Fibroblast of peridontal ligament (primary cell): Measurements from ENCODE around the gene LIPA.
A peak's percentile ranks its signal among the peaks of the same experiment; 100 is the strongest.
"Not testable (repeated sequence)": the region's sequence is repeated elsewhere in the genome, so short reads cannot be mapped to it uniquely, and the experiment has no call there.

Source experiments
- DNase-seq: peaks from one replicate; pipeline ENCODE4 v3.0.0-alpha.2; 2010; ENCODE audit errors: extremely low read depth

LIPA gene

DNA sequence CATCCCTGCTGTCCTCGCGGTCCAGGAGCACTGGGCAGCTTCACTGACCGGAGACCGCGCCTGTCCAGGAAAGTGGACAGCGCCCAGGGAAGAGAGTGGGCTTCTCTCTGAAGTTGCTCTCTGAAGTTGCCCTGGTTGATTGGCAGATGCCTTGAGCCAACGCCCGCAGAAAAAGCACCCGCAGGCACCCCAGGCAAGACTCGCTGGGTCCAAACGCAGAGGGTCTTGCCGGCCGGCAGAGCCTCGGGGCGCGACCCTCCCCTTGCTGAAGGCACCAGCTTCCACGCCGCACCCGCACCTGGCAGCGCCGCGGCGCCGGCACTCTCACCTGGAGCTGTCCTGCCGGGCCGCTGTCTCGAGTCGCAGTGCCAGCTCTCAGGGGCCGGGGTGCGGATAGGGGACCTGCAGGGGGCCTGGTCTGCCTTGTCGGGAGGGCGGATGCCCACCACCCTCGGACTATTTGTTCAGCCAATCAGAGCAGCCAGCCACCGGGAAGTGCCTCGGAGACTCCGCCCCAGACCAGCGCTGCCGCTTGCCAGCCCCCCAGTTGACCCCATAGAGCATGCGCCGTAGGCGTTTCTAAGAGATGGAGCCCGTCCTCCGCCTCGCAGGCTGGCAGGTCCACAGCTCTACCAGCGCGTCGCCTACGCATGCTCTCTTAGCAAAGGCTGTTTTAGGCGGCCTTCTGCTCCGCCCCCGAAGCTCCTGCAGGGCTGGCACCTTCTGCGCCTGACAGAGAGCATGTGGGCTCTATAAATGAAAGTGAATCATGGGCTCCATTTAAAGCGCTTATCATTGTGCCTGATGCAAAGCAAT, at the start of gene LIPA:
LIPA (minus strand) TSS at position 367 of the 816 bp plus-strand sequence. CDS start 4,127 bp downstream, outside the sequence.
- peak; percentile 98 for DNase-seq

DNA sequence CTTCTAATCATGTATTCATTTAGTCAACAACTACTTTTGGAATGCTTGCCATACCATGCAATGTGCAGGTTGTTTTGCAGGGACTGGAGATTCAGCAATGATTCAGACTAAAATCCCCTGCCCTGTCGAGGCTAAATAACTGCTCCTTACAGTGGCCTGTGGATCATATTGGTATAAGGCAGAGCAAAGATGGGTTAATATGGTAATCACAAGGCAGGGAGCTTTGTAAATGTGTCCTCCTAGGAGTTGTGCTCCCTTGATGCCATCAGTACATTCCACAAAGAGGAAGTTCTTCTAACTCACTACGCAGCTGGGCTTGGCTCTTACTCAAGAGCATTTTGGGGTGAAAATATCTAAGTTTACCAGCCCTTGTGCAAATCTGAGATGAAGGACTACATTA, 49.7 kb upstream of the LIPA start:
- peak; percentile 64 for DNase-seq

DNA sequence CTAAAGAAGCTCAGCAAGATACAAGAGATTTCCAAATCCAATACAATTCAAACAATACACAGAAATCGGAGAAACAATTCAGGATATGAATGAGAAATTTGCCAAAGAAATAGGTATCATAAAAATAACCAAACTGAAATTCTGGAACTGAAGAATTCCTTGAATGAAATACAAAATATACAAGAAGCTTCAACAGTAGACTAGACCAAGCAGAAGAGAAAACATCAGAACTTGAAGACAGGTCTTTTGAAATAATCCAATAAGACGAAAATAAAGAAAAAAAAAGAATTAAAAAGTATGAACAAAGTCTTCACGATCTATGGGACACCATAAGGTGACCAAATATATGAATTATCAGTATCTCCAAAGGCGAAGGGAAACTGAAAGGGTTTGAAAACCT, 47.5 kb upstream of the LIPA start:
- DNase-seq: no peak

DNA sequence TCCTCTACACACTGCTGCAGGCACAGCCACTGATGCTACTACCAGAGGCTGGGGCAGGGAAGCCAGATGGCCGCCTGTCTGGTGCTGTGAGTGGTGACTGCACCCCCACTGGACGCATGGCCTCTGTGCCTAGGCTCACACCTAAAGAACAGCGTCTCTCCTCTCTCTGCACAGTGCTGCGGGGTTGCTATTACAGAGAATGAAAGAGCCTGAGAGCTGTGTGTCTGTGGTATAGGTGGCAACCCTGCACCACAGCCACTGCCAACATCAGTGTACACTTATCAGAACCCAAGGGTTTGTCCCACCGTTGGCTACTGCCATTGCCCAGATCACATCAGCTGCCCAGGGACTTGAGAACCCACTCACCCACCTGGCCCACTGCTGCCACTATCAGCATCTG, 46.2 kb upstream of the LIPA start:
- DNase-seq: no peak

DNA sequence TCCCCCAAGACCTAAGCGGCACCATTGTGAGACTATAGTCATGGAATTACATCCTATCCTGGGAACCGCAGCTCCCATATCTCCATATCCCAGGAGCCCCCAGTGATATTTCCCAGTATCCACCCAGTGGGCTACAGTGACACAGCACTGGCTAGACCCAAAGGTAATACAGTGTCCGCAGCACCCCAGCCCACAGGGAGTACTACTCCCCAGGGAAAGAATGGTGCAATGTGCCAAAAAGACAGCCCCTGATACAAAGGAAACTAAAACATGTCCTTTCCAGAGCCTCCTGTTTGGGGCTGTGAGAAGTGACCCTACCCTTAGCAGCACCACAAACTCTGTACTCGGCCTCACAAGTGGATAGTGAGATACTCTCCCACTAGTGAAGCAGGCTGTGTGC, 45.8 kb upstream of the LIPA start:
- DNase-seq: no peak

DNA sequence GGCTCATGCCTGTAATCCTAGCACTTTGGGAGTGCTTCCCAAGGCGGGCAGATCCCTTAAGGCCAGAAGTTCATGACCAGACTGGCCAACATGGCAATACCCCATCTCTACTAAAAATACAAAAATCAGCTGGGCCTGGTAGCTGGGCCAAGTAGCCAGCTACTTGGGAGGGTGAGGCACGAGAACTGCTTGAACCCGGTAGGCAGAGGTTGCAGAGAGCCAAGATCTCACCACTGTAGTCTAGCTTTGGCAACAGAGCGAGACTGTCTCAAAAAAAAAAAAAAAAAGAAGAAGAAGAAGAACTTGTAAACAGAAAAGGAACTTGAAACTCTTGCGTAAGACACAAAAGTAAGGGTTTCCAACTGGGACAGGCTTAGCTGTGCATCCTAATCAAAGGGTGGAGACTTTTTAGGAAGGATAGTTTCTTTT, 44.7 kb upstream of the LIPA start:
- DNase-seq: peak; percentile 88

DNA sequence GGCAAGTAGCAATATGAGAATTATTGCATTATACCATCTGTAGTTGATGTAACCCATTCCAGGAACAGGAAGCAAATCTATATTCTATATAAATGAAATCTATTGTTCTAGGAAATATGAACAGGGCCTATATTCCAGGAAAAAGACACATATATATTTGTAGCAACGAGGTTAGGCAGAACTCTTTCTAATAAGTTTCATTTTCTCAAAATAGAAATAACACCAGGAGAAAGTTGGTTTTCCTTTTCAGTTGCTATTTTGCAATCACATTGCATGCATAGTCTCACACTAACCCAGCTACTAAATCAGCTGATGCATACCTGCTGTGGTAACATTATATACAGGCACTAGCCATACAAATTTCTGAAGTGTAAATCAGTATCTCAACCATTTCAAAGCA, 44.0 kb upstream of the LIPA start:
- peak; percentile 80 for DNase-seq

DNA sequence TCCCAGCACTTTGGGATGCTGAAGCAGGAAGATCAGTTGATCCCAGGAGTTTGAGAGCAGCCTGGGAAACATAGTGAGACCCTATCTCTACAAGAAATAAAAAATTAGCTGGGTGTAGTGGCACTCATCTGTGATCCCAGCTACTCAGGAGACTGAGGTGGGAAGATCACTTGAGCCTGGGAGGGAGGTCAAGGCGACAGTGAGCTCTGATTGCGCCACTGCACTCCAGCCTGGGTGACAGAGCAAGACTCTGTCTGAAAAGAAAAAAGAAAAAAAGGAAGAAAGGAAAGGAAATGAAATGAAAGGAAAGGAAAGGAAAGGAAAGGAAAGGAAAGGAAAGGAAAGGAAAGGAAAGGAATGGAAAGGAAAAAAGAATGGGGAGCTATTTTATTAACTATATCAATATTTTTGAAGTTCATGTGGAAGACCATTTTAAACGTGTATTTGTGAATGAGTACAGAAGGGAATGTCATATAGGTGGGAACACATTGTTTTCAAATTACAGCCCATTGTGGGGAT, 43.2 kb upstream of the LIPA start:
- DNase-seq: no peak

DNA sequence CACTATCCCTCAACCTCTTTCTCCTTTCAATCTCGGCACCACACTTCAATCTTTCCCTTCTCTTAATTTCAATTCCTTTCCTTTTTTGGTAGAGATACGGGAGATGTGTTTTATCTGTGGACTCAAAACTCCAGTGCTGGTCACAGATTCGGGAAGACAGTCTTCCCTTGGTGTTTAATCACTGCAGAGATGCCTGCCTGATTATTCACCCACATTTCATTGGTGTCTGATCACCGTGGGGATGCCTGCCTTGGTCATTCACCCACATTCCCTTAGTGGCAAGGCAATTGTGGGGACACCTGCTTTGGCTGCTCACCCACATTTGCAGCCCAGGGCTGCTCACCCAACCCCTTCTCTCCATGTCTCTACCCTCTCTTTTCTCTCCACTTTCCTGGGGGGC, 33.7 kb upstream of the LIPA start:
- DNase-seq: peak; percentile 27

DNA sequence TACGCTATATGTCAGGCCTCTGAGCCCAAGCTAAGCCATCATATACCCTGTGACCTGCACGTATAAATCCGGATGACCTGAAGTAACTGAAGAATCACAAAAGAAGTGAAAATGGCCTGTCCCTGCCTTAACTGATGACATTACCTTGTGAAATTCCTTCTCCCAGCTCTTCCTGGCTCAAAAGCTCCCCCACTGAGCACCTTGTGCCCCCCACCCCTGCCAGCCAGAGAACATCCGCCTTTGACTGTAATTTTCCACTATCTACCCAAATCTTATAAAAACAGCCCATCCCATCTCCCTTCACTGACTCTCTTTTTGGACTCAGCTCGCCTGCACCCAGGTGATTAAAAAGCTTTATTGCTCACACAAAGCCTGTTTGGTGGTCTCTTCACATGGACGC, 33.1 kb upstream of the LIPA start:
- DNase-seq: not testable (repeated sequence)

DNA sequence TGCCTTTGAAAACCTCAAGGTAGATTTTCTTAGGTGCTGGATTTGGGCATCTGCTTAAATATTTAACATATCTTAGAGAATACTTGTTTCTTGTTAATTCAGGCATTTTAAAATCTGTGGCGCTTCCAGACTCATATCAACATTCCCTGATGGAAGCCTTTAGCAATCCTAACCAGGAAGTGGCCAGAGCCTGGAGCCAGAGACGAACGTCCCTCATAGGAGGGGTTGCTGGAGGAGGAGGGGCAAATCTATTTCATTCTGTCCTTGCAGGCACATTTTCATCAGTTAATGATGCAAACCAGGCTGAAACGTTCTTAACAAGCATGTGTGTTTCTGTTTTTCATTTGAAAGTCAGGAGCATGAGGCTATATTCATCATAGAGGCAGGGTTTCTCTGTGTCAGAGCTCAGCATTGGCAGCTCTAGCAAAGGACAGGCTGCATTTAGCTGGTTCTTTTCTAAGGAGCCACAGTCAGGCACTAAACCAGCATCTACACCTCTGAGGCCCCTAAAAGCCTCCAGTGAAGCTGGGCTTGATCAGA, 32.4 kb upstream of the LIPA start:
- peak; percentile 97 for DNase-seq

DNA sequence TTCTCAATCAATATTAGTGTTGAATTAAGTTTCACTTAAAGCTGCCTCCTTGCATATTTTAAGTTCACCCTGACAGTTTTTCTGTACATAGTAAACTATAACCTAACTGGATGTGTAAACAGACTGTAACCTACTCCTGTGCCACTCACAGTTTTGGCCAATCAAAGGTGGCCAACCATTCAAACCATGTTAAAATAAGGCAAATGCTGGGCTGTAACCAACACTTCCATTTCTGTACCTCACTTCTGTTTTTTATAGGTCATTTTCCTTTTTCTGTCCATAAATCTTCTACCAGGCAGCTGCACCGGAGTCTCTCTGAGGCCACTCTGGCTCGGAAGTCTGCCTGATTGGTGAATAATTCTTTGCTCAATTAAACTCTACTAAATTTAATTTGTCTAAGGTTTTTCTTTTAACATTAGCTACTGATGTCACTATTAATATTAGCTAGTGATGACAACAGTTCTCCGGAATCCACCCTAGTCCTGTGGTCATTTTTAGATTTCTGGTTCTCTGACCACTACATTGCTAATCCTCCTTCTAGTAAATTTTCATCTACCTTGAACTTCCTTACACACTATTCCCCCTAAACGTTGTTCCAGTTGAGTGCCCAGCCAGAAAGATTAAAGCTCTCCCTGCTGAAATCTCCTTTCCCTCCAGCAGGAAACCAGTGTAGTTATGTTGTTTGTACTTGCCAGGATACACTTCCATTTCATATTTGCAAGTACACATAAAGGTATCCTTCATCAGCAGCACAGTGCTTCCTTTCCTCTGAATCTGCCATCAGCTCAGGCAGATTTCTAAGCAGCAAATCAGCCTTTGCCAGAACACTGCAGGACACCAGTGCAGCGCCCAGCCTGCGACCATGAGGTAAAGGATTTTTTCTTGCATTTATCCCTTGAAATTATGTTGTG, 31.7 kb upstream of the LIPA start:
- DNase-seq: peak; percentile 22

DNA sequence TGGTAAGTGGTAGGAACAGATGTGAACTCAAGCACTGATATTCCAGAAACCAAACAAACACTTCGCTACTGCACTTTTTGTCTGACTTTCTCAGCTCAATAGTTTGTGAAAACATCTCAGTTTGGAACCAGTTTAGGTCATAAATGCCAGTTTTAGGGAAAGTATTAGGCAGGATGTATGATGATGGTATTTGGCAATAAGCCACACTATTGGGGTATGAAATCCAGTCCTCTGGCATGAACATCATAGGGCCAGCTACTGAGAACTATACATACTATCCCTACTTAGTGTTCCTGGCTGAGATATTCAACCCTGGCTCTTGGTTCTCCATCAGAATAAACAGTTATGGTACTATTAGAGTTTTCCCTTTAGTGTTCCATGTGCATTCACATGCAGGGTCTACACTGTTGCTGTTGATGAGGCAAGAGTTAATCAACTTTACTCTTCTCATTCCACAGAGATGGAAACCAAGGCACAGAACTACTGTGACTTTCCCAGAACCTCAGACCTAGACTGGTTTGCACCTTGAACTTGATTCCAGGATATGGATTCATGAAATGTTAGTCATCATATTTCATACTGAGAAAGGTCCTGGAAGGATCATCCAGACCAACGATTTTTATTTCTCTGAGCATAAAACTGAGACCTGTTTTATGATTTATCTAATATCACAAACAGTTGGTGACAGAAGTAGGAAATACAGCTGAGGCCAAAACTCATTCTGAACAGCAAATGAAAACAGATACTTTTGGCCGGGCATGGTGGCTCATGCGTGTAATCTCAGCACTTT, 30.2 kb upstream of the LIPA start:
- DNase-seq: peak; percentile 42

DNA sequence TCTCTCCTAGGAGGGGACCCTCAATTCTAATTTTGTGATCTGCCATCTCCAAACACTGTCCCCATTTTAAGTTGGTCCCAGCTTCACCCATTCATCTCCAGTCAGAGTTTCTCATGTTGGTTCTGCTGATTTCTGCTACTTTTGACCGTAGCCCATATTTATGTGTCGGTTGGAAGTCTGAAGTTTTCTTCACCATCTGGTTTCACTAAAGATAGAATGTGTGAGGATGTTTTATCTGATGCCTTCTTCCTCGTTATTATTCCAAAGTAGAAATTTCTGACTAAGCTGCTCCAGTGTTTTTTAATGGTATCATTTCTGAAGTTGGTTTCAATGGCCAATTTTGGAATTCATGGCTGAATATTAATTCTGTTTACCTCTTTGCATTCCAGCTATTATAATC, 28.9 kb upstream of the LIPA start:
- DNase-seq: no peak

DNA sequence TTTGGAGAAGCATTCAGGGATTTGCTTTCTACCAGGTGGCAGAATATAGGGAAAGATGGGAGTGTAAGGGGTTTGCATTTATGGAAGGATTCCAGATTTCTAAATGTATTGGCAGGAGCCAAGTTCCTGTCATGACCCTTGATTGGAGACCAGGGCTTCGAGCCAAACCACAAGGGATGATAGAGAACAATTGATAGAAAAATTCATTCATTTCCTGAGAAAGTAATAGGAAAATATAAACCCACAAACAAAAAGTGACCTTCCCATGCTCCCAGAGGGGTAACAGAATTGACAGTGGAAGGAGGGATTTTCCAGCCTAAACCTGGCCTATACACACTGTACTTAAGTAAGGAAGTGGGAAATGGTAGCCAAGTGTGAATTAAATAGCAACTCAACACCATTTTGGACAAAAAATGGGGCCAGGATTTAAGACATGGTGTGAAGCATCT, 27.9 kb upstream of the LIPA start:
- DNase-seq: peak; percentile 28

DNA sequence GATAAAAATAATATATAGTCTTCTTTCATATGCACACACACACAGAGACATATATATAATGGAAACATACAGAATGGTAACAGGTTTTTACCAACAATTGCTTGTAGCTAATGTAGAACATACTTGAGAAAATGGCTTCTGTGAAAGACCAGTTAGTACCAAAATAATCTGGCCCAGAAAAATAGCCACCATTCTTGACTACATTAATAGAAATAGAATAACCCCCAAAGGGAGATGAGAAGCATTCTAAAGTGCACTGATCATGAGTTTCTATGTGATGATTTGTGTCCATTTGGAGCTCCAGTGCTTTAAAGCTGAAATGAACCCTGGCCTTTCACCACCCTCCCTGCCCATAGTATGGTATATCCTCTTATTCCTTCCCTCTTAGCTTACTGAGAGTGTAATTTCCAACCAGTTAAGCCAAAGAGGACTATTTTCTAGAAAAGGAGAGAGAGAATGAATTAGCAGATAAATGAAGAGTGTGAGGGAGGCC, 27.4 kb upstream of the LIPA start:
- no peak for DNase-seq

DNA sequence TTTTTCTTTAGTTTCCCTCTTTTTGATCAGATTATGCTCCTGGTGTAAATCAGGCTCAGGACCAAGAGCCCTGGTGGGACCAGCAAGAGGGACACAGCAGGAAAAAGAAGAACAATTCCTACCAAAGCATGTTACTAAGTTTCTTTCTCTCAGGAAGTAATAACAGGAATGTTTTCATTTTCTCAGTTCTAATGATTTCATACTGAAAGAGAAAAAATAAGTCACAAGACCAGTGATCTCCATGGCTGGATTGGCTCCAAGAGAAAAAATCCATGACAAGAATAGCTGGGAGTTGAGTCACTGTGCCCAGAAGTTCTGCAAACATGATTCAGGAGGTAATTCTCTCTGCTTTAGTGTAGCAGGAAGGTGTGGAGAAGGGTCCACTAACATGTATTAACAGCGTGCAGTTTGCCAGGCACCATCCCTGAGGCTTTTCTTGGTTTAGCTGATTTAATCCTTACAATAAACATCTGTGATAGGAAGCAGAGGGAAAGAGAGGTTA, 26.5 kb upstream of the LIPA start:
- DNase-seq: peak; percentile 99

DNA sequence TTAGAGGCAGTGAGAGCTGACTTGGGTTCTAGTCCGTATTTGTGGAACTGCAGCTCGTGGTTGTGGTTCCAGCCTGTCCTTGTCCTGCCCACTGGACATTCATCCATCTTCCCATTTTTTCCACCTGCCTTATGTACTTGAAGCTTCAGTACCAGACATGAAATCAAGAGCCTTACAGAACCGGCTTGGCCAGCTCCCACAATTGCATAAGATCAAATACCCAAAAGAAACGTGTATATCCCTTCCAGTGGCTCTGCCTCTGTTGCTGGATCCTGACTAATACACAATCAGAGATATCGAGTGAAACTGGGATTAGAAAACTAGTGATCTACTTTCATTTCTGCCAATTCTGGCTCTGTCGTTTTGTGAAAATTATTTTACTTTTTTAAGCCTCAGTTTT, 23.8 kb upstream of the LIPA start:
- DNase-seq: no peak

DNA sequence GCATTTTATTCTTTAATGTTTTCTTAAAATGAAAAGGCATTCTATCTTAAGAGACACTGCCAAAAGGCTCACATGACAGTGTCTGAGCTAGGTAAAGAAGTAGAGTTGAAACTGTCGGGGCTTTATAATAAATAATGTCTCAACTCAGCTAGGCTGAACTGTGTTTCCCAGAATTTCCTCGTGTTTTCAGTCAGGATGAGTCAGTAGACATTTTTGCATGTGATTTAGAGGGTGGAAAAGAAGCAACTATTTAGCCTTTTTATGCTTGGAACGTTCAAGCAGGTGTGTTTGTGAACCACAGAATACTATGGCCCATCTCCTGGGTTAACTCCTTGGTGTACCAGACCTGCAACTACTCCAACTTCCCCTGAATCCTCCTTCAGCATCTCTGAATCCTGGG, 23.4 kb upstream of the LIPA start:
- no peak for DNase-seq

DNA sequence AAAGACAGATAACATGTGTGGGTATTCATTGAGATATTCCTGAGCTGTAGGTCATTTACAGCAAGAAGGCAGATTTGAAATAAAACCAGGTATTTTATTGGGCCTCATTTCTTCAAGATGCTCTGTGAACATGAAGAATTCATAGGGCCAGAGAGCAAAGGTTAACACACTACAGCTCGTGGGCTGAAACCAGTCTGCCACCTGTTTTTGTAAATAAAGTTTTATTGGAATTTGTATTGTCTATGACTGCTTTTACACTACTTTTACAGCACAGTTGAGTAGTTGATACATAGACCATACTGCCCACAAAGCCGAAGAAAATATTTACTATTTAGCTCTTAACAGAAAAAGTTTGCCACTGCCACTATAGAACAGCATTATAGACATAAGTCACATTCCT, 22.1 kb upstream of the LIPA start:
- no peak for DNase-seq

DNA sequence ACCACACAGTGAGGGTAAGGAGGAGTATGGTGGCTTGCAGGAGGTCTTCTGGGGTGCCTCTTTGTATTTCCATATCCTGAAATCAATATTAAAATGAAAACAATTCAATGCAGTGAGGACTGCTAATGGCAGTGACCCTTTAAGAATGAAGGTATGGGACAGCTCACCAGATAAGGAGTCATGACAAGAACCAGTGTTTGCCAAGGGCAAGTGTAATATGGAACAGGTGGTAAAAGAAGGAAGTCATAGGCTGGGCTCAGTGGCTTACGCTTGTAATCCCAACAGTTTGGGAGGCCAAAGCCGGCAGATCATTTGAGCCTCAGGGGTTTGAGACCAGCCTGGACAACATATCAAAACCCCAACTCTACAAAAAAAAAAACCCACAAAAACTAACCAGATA, 20.0 kb upstream of the LIPA start:
- no peak for DNase-seq
